NT2/D1 (cell line): ENCODE data around the gene ADARB2.

Source experiments
- SUZ12 ChIP-seq: IDR thresholded peaks from 2 replicates; pipeline ENCODE4 v1.6.1; 2011; ENCODE audit not compliant: insufficient read length, insufficient read depth; ENCODE audit errors: extremely low read depth
- YY1 ChIP-seq: IDR thresholded peaks from 2 replicates; pipeline ENCODE4 v1.6.1; 2011; ENCODE audit not compliant: insufficient read length, insufficient read depth

GRCh38 chr10:1255118-1255517 is 482.2 kb downstream of the ADARB2 start:
- TF ChIP-seq YY1 (no peak), SUZ12 (no peak)
